ENCODE measurements around the gene SMYD3. TPM values are rescaled to one million over a fixed set of nuclear protein-coding genes. Genes with fewer than 3 reads are reported as not detected.

SMYD3 gene
- total RNA-seq, 1 donor from 2014 or later: 29.3 TPM

- DNase-seq (ENCODE audit: low spot score): no peak
- no peak for TF ChIP-seq CTCF (IDR thresholded peaks at IDR 0.05)
- Mint-ChIP-seq H3K27me3 (ENCODE audit: low read depth) (no peaks in the 10 kb centered on the region), H3K9me3 (ENCODE audit: low read depth) (no peaks in the 10 kb centered on the region), H3K4me1 (ENCODE audit: low read depth) (peaks cover 14% of the 10 kb centered on the region), H3K36me3 (ENCODE audit: low read depth) (no peaks in the 10 kb centered on the region), H3K27ac (ENCODE audit: unreplicated experiment) (no peak overlapping the region), H3K4me3 (ENCODE audit: unreplicated experiment) (no peak overlapping the region)
Measured at GRCh38 chr1:246382589-246383238, 124.4 kb downstream of the SMYD3 start.

- no peaks in the 10 kb centered on the region for H3K9me3 Mint-ChIP-seq (ENCODE audit: low read depth)
- peaks cover 14% of the 10 kb centered on the region for H3K4me1 Mint-ChIP-seq (ENCODE audit: low read depth)
- no peak overlapping the region for H3K4me3 Mint-ChIP-seq (ENCODE audit: unreplicated experiment)
- H3K36me3 Mint-ChIP-seq (ENCODE audit: low read depth): no peaks in the 10 kb centered on the region
- no peak overlapping the region for H3K27ac Mint-ChIP-seq (ENCODE audit: unreplicated experiment)
- DNase-seq (ENCODE audit: low spot score): no peak
- H3K27me3 Mint-ChIP-seq (ENCODE audit: low read depth): no peaks in the 10 kb centered on the region
- no peak for TF ChIP-seq CTCF (IDR thresholded peaks at IDR 0.05)
Measured at GRCh38 chr1:246381452-246381851, 125.6 kb downstream of the SMYD3 start.

- Mint-ChIP-seq H3K4me3 (ENCODE audit: unreplicated experiment) (no peak overlapping the region), H3K4me1 (ENCODE audit: low read depth) (peaks cover 13% of the 10 kb centered on the region), H3K36me3 (ENCODE audit: low read depth) (no peaks in the 10 kb centered on the region), H3K27ac (ENCODE audit: unreplicated experiment) (no peak overlapping the region), H3K27me3 (ENCODE audit: low read depth) (no peaks in the 10 kb centered on the region), H3K9me3 (ENCODE audit: low read depth) (no peaks in the 10 kb centered on the region)
- no peak for TF ChIP-seq CTCF (IDR thresholded peaks at IDR 0.05)
- DNase-seq (ENCODE audit: low spot score): no peak
Measured at GRCh38 chr1:246377625-246378153, 129.4 kb downstream of the SMYD3 start.

GRCh38 chr1:246373828-246374569 is 133.1 kb downstream of the SMYD3 start:
- H3K4me3 Mint-ChIP-seq (ENCODE audit: unreplicated experiment): no peak overlapping the region
- no peak for TF ChIP-seq CTCF (IDR thresholded peaks at IDR 0.05)
- H3K27me3 Mint-ChIP-seq (ENCODE audit: low read depth): no peaks in the 10 kb centered on the region
- H3K4me1 Mint-ChIP-seq (ENCODE audit: low read depth): peaks cover 15% of the 10 kb centered on the region
- no peaks in the 10 kb centered on the region for H3K9me3 Mint-ChIP-seq (ENCODE audit: low read depth)
- DNase-seq (ENCODE audit: low spot score): no peak
- no peak overlapping the region for H3K27ac Mint-ChIP-seq (ENCODE audit: unreplicated experiment)
- H3K36me3 Mint-ChIP-seq (ENCODE audit: low read depth): no peaks in the 10 kb centered on the region

GRCh38 chr1:246372559-246372958 is 134.5 kb downstream of the SMYD3 start:
- TF ChIP-seq CTCF (IDR thresholded peaks at IDR 0.05): no peak
- peaks cover 15% of the 10 kb centered on the region for H3K4me1 Mint-ChIP-seq (ENCODE audit: low read depth)
- H3K4me3 Mint-ChIP-seq (ENCODE audit: unreplicated experiment): no peak overlapping the region
- H3K27me3 Mint-ChIP-seq (ENCODE audit: low read depth): no peaks in the 10 kb centered on the region
- H3K36me3 Mint-ChIP-seq (ENCODE audit: low read depth): no peaks in the 10 kb centered on the region
- no peak for DNase-seq (ENCODE audit: low spot score)
- no peaks in the 10 kb centered on the region for H3K9me3 Mint-ChIP-seq (ENCODE audit: low read depth)
- H3K27ac Mint-ChIP-seq (ENCODE audit: unreplicated experiment): peak overlapping the region; percentile 69
